Inferior parietal cortex (tissue), 1 donor: ENCODE data around the gene GAREM2.

Source experiments
- DNase-seq: peaks from one replicate; pipeline ENCODE4 v3.0.0-alpha.2; 2016; ENCODE audit errors: extremely low spot score

GAREM2 gene

GRCh38 chr2:26169681-26170414, 3.0 kb upstream of the GAREM2 start:
- DNase-seq = no peak

DNA sequence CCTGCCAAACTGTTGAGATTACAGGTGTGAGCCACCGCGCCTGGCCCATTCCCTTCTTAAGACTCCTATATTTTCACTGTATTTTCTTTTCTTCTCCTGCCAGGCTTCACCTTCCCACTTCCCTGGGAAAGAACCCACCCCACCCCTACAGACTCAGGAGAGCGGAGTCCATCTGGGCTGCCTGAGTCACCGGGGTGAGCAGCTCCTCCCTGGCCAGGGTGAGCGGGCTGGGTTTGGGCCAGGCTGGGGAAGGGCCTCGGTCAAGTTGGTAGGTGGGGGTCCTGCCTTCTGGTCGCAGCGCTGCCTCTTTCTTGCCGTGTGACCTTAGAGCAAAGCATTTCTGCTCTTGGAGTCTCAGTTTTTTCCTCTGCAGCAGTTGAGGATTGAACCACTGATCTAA, 2.1 kb upstream of the GAREM2 start:
- no peak for DNase-seq

DNA sequence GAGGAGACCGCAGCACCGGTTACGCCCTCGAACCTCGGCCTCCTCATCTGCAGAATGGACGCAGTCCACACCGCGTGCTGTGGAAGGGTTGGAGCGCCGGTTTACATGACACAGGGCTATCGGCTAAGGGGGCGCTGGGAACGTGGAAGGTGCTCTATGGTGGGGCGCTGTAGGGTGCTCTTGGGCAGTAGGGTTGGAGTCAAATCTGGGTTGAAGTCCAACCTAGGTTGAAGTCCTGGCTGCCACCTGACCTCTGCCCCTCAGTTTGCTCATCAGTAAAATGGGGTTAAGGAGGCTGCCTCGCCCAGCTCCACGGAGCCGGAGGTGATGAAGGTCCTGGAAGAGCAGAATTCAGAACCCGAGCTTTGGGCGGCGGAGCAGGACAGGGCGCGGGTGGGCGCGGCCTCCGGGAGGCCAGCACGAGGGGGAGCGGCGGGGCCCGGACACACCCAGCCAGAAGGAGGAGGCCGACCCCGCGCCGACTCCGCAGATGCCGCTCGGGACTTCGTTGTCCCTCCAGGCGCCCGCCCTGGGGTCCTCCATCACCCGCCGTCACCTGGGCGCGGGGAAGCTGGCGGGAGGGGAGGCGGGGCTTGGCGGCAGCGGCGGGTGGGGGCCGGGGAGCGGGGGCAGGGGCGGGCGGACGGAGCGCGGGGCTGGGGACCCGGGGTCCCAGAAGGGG, 558 bp upstream of the GAREM2 start:
- DNase-seq = no peak

DNA sequence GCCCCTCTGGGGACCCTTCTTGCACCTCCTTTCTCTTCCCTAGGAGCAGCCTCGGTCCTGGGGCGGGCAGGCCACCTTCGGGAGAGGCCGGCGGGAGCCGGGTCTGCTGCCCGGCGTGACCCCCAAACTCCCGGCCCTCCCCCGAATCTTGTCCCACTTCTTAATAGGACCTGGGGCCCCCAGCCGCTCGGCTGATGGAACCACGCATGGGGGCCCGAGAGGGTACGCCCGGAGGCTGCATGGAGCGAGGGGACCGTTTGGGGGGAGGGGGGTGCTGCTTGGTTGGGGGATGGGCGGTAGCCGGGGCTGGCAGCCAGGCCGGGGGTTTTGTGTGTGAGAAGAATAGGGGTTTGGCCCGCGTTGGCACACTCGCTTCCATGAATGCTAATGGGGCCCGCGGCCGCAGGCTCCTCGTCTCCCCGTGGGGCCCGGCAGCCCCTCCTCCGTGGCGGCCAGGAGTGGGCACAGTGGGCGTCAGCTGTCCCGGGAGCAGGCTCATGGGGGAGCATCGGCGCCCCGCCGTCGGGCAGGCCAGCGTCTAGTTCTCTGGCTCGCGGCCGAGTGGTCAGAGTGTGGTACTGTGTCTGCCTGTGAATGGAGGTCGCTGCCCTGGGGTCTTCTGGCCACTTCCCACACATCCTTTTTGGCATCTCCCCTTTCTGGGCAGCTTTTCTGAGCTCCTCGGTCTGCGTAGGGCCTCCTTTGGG, 1.0 kb downstream of the GAREM2 start:
- DNase-seq = no peak

GRCh38 chr2:26174691-26175465, 2.0 kb downstream of the GAREM2 start:
- no peak for DNase-seq

DNA sequence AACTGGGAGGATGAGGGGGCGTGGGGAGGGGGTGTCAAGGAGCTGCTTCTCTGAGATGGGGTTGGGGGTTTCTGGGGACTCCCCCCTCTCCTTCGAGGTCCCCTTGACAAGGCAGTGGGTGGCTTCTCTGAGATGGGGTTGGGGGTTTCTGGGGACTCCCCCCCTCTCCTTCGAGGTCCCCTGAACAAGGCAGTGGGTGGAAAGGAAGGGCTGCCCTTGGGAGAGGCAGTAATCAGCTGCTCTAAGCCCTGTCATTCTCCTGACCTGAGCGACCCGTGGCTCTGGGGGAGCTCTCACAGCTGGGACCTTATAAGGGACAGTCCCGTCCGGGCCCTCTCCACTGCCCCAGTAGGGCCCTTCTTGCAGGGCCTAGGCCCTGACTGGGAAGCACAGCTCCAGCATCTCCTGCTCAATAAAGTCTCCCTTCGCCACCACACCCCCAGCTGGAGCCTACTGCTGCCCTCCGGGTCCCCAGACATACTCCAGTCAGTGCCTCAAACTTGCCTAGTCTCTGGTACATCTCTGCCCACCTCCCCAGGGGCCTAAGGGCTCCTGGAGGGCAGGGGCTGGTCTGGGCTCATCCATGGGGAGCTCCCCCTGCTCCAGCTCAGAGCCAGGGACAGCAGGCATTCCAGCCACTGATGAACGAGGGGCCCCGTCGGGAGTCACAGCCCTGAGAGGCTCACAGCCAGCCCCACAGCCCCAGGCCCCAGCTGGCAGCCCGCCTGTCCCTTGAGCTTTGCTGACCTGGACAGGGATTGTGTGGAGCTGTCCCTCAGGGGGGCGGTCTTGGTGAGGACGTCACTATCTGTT, 2.8 kb downstream of the GAREM2 start:
- no peak for DNase-seq

- DNase-seq = no peak
Observed at GRCh38 chr2:26176279-26176615, 3.4 kb downstream of the GAREM2 start.

DNA sequence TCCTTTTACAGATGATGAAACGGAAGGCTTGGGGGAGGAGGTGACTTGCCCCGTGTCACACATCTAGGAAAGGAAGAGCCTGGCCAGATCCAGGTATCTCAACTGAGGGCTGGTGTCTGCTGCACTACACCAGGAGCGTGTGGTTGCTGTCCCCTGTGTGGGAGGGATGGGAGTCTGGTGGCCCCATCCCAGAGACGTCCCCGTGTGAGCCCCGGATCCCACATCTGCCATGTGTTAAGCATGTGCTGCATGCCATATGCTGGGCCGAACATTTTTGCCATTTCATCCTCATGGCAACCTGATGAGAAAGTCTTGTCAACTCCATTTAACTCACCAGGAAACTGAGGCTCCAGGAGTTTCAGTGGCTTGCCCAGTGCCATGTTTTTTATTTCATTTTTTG, 4.2 kb downstream of the GAREM2 start:
- DNase-seq = no peak

- DNase-seq = no peak
Observed at GRCh38 chr2:26178246-26178645, 5.4 kb downstream of the GAREM2 start.

DNA sequence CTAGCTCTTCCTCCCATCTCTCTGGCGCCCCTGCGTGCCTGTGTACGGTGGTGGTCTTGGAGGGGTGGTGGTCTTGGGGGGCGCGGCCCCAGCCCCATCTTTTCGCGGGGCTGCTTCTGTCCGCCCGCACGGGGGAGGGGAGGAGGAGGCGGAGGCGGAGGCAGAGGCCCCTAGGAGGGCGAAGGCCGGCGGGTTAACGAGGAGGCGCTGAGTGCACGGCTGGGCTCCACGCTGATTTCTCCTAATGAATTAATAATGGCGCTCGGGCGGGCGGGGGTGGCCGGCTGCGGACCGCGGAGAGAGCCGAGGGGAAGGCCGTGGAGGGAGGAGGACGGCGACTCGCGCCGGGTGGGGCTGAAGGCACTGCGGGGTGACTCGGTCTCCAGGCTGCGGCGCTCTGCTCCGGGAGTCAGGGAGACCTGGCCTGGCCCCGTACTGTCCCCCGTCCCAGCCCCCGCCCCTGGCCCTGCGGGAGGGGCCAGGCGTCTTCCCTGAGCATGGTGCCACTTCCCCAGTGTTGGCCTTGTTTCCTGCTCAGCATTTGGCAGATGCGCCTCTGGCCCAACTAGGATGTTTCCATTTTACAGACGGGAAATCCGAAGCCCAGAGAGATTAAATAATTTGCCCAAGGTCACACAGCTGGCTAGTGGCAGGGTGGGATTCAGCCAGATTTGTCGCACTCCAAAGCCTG, 6.0 kb downstream of the GAREM2 start:
- DNase-seq = no peak

GRCh38 chr2:26179446-26179913, 6.6 kb downstream of the GAREM2 start:
- DNase-seq = no peak

- DNase-seq = no peak
Observed at GRCh38 chr2:26182441-26182840, 9.6 kb downstream of the GAREM2 start.

DNA sequence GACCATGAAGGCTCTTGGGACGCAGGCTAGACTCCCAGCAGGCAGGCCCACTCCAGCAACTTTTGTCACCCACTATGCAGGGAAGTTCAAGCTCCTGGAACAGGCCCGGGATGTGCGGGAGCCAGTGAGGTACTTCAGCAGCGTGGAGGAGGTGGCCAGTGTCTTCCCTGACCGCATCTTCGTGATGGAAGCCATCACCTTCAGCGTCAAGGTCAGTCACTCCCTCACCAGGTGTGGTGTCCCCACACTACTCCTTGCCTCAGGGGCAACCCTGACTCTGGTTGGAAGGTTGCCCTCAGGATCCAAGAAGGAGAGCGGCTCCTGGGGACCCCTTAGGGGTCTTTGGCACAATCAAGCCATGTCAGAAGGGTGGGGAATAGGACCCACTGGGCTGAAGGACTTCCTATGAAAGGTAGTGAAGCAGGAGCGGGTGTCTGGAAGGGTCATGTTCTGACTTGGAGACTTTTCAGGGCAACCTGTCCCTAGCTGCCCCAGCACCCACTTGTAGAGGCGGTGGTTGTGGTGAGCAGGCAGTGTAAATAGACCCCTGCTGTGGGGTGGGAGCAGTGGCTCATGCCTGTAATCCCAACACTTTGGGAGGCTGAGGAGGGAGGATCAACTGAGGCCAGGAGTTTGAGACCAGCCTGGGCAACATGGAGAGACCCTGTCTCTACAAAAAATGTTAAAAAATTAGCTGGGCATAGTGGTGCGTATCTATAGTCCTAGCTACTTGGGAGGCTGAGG, 10.2 kb downstream of the GAREM2 start:
- no peak for DNase-seq

DNA sequence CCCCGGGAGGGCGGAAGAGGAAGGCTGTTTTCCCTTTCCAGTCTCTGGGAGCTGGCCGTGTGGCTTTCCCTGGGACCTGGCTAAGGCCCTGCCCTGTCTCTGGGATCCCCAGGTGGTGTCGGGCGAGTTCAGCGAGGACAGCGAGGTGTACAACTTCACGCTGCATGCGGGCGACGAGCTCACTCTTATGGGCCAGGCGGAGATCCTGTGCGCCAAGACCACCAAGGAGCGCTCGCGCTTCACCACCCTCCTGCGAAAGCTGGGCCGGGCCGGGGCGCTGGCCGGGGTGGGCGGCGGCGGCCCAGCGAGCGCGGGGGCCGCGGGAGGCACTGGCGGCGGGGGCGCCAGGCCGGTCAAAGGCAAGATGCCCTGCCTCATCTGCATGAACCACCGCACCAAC, 11.2 kb downstream of the GAREM2 start:
- no peak for DNase-seq

DNA sequence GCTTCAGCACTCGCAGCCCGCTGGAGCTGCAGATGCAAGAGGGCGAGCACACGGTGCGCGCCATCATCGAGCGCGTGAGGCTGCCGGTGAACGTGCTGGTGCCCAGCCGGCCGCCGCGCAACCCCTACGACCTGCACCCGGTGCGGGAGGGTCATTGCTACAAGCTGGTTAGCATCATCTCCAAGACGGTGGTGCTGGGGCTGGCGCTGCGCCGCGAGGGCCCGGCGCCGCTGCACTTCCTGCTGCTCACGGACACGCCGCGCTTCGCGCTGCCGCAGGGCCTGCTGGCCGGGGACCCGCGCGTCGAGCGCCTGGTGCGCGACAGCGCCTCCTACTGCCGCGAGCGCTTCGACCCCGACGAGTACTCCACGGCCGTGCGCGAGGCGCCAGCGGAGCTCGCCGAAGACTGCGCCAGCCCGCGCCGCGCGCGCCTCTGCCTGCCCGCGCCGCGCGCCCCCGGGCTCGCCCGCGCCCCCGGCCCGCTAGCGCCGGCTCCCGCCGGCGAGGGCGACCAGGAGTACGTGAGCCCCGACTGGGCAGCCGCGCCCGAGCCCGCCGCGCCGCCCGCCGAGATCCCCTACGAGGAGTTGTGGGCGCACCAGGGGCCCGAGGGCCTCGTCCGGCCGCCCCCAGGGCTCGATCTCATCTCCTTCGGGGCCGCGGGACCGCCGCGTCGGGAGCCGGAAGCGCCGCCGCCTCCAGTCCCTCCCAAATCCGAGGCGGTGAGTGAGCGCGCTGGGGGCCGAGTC, 11.8 kb downstream of the GAREM2 start:
- no peak for DNase-seq

- no peak for DNase-seq
Observed at GRCh38 chr2:26185304-26185928, 12.5 kb downstream of the GAREM2 start.

- DNase-seq = no peak
Observed at GRCh38 chr2:26185954-26186770, 13.3 kb downstream of the GAREM2 start.

- DNase-seq = no peak
Observed at GRCh38 chr2:26187114-26187513, 14.2 kb downstream of the GAREM2 start.
